Nephron progenitor cell (in vitro differentiated cells): ENCODE data around the gene CCDC24.

Source experiments
- DNase-seq: peaks from one replicate; pipeline ENCODE4 v3.0.0; 2021
- H3K27ac Mint-ChIP-seq: 2 replicates; pipeline ENCODE4 v1.8.0; 2021; ENCODE audit warnings: mild to moderate bottlenecking, moderate library complexity, mixed read lengths
- H3K27me3 Mint-ChIP-seq: 2 replicates; pipeline ENCODE4 v1.8.0; 2021; ENCODE audit warnings: mild to moderate bottlenecking, low read depth, mixed read lengths; ENCODE audit not compliant: poor library complexity
- H3K36me3 Mint-ChIP-seq: 2 replicates; pipeline ENCODE4 v1.8.0; 2021; ENCODE audit warnings: low read depth, mixed read lengths
- H3K4me1 Mint-ChIP-seq: 2 replicates; pipeline ENCODE4 v1.8.0; 2021; ENCODE audit warnings: mixed read lengths
- H3K4me3 Mint-ChIP-seq: 2 replicates; pipeline ENCODE4 v1.8.0; 2021; ENCODE audit warnings: mild to moderate bottlenecking, moderate library complexity, mixed read lengths
- H3K9me3 Mint-ChIP-seq: 2 replicates; pipeline ENCODE4 v1.8.0; 2021; ENCODE audit warnings: mild to moderate bottlenecking, moderate library complexity, mixed read lengths
- CTCF ChIP-seq: fragments of 200-600 bp; sonication (generic); IDR thresholded peaks from 2 replicates; pipeline ENCODE4 v1.5.0; 2021; ENCODE audit warnings: antibody characterized with exemption

Gene CCDC24

GRCh38 chr1:43979528-43980254 is 11.7 kb upstream of the CCDC24 start:
- peak; percentile 56 for DNase-seq
- peaks cover 78% of the 10 kb centered on the region for H3K4me1 Mint-ChIP-seq
- TF ChIP-seq CTCF = no peak
- H3K36me3 Mint-ChIP-seq = peaks cover 30% of the 10 kb centered on the region
- H3K27me3 Mint-ChIP-seq = no peaks in the 10 kb centered on the region
- H3K4me3 Mint-ChIP-seq = peak overlapping the region; percentile 91
- H3K9me3 Mint-ChIP-seq = no peaks in the 10 kb centered on the region
- no peak overlapping the region for H3K27ac Mint-ChIP-seq

GRCh38 chr1:43980255-43981134 is 10.9 kb upstream of the CCDC24 start:
- no peak for DNase-seq
- TF ChIP-seq CTCF = no peak
- peaks cover 80% of the 10 kb centered on the region for H3K4me1 Mint-ChIP-seq
- H3K36me3 Mint-ChIP-seq = peaks cover 33% of the 10 kb centered on the region
- H3K27ac Mint-ChIP-seq = peak overlapping the region; percentile 56
- H3K27me3 Mint-ChIP-seq = no peaks in the 10 kb centered on the region
- H3K9me3 Mint-ChIP-seq = no peaks in the 10 kb centered on the region
- peak overlapping the region; percentile 91 for H3K4me3 Mint-ChIP-seq

GRCh38 chr1:43981135-43981491 is 10.3 kb upstream of the CCDC24 start:
- Mint-ChIP-seq H3K36me3 (peaks cover 39% of the 10 kb centered on the region), H3K9me3 (no peaks in the 10 kb centered on the region), H3K27ac (no peak overlapping the region), H3K4me3 (no peak overlapping the region), H3K27me3 (no peaks in the 10 kb centered on the region), H3K4me1 (peaks cover 80% of the 10 kb centered on the region)
- no peak for TF ChIP-seq CTCF
- no peak for DNase-seq

- Mint-ChIP-seq H3K4me1 (peaks cover 80% of the 10 kb centered on the region), H3K27me3 (no peaks in the 10 kb centered on the region), H3K9me3 (no peaks in the 10 kb centered on the region), H3K27ac (no peak overlapping the region), H3K4me3 (peak overlapping the region; percentile 44), H3K36me3 (peaks cover 35% of the 10 kb centered on the region)
- no peak for DNase-seq
- no peak for TF ChIP-seq CTCF
Measured at GRCh38 chr1:43981636-43982035, 9.8 kb upstream of the CCDC24 start.

- Mint-ChIP-seq H3K36me3 (peaks cover 29% of the 10 kb centered on the region), H3K4me3 (peak overlapping the region; percentile 54), H3K27me3 (no peaks in the 10 kb centered on the region), H3K4me1 (peaks cover 80% of the 10 kb centered on the region), H3K27ac (peak overlapping the region; percentile 98), H3K9me3 (no peaks in the 10 kb centered on the region)
- no peak for TF ChIP-seq CTCF
- DNase-seq = no peak
Measured at GRCh38 chr1:43982241-43982640, 9.2 kb upstream of the CCDC24 start.
